HL-60/S4 treated with retinoic acid at 250 ng/mL for 4 days and 3 days (cell line): ENCODE results near the gene DGKI.
"Not testable (repeated sequence)": the region's sequence is repeated elsewhere in the genome, so short reads cannot be mapped to it uniquely, and the experiment has no call there.

Experiments
- in situ Hi-C: fragments of 300-500 bp; cut with MboI; formaldehyde crosslinking; loops from 2 replicates; pipeline ENCODE4 v1.7.0; 2022; ENCODE audit warnings: low sequenced_read_pairs

The DGKI gene

GRCh38 chr7:137836541-137836940 is 10.2 kb downstream of the DGKI start:
- in situ Hi-C loops, result no loop called here

GRCh38 chr7:137836113-137836509 is 10.7 kb downstream of the DGKI start:
- in situ Hi-C loops, result no loop called here

- in situ Hi-C loops, result no loop called here
Observed at GRCh38 chr7:137835486-137836112, 11.2 kb downstream of the DGKI start.

GRCh38 chr7:137834552-137834951 is 12.2 kb downstream of the DGKI start:
- in situ Hi-C loops, result no loop called here

- in situ Hi-C loops, result not testable (repeated sequence)
Observed at GRCh38 chr7:137832990-137833389, 13.8 kb downstream of the DGKI start.

GRCh38 chr7:137832382-137832781 is 14.4 kb downstream of the DGKI start:
- in situ Hi-C loops, result no loop called here

GRCh38 chr7:137831555-137831954 is 15.2 kb downstream of the DGKI start:
- in situ Hi-C loops, result not testable (repeated sequence)

GRCh38 chr7:137829337-137829992 is 17.3 kb downstream of the DGKI start:
- in situ Hi-C loops, result no loop called here

- in situ Hi-C loops, result no loop called here
Observed at GRCh38 chr7:137828456-137828855, 18.3 kb downstream of the DGKI start.

GRCh38 chr7:137825489-137825888 is 21.3 kb downstream of the DGKI start:
- in situ Hi-C loops, result no loop called here

- in situ Hi-C loops, result no loop called here
Observed at GRCh38 chr7:137820677-137821420, 25.9 kb downstream of the DGKI start.

GRCh38 chr7:137820156-137820555 is 26.6 kb downstream of the DGKI start:
- in situ Hi-C loops, result no loop called here

GRCh38 chr7:137818036-137818435 is 28.7 kb downstream of the DGKI start:
- in situ Hi-C loops, result no loop called here

GRCh38 chr7:137816696-137817320 is 30.0 kb downstream of the DGKI start:
- in situ Hi-C loops, result no loop called here

GRCh38 chr7:137813541-137813940 is 33.2 kb downstream of the DGKI start:
- in situ Hi-C loops, result no loop called here

GRCh38 chr7:137810248-137810647 is 36.5 kb downstream of the DGKI start:
- in situ Hi-C loops, result no loop called here

- in situ Hi-C loops, result no loop called here
Observed at GRCh38 chr7:137804836-137805235, 41.9 kb downstream of the DGKI start.

- in situ Hi-C loops, result no loop called here
Observed at GRCh38 chr7:137801491-137801890, 45.3 kb downstream of the DGKI start.

GRCh38 chr7:137801003-137801402 is 45.8 kb downstream of the DGKI start:
- in situ Hi-C loops, result no loop called here

GRCh38 chr7:137798073-137798763 is 48.6 kb downstream of the DGKI start:
- in situ Hi-C loops, result no loop called here

GRCh38 chr7:137795211-137795610 is 51.6 kb downstream of the DGKI start:
- in situ Hi-C loops, result no loop called here
